Measurements from ENCODE around the gene PRKG1. TPM values are rescaled to one million over a fixed set of nuclear protein-coding genes. Genes with fewer than 3 reads are reported as not detected.

Gene PRKG1
- total RNA-seq, 1 experiment from 2014 or later: 10.4 TPM

GRCh38 chr10:51313773-51314478, 239.6 kb downstream of the PRKG1 start:
- H3K27me3 ChIP-seq (ENCODE audit: insufficient read depth, low read length): no peaks in the 10 kb centered on the region
- H3K4me2 ChIP-seq (ENCODE audit: insufficient read depth, insufficient read length, low read length): no peak overlapping the region
- H3K56ac ChIP-seq (ENCODE audit: insufficient read length, low read depth, low read length): no peak overlapping the region
- no peaks in the 10 kb centered on the region for H3K79me1 ChIP-seq (ENCODE audit: insufficient read depth, low read depth, low read length, poor library complexity, severe bottlenecking)
- H3K23ac ChIP-seq (ENCODE audit: insufficient read length, low read depth, low read length): no peak overlapping the region
- no peak overlapping the region for H2AFZ ChIP-seq (ENCODE audit: low read length)
- no peak overlapping the region for H3K4ac ChIP-seq (ENCODE audit: low read depth, low read length)
- DNase-seq: no peak
- Mint-ChIP-seq H3K27ac (no peak overlapping the region), H3K4me3 (no peak overlapping the region), H3K36me3 (ENCODE audit: insufficient read depth in 1 of 3, low read depth in 3 of 3) (no peaks in the 10 kb centered on the region; a peak in 1 of 7 replicates), H3K27me3 (ENCODE audit: low read depth) (no peaks in the 10 kb centered on the region), H3K4me1 (no peaks in the 10 kb centered on the region; a peak in 1 of 4 replicates), H3K9me3 (no peaks in the 10 kb centered on the region)
- H2AK5ac ChIP-seq (ENCODE audit: insufficient read length, low read length): no peak overlapping the region
- no peak overlapping the region for H2BK5ac ChIP-seq (ENCODE audit: insufficient read length, low read length)
- no peak overlapping the region for H3K27ac ChIP-seq (ENCODE audit: insufficient read length, low read depth, low read length)
- H4K20me1 ChIP-seq (ENCODE audit: control insufficient read depth, insufficient read depth, insufficient read length): no peaks in the 10 kb centered on the region
- H3K23me2 ChIP-seq (ENCODE audit: insufficient read length, low read depth, low read length, poor library complexity, severe bottlenecking): no peaks in the 10 kb centered on the region
- WGBS (ENCODE audit: extremely low coverage, insufficient read length, low lambda C conversion rate): no CpG with 5 or more reads among the region's 3 CpGs
- no peak overlapping the region for H3K9ac ChIP-seq (ENCODE audit: extremely low read depth, insufficient read length, low read length)
- H4K91ac ChIP-seq (ENCODE audit: insufficient read length, low read depth, low read length): no peak overlapping the region
- no peak for TF ChIP-seq CTCF (conservative IDR thresholded peaks at IDR 0.05)
- H2BK12ac ChIP-seq (ENCODE audit: insufficient read length, low read depth, low read length): no peak overlapping the region
- no peak overlapping the region for H2BK15ac ChIP-seq (ENCODE audit: low read depth, low read length)
- no peaks in the 10 kb centered on the region for H3K79me2 ChIP-seq (ENCODE audit: insufficient read depth, low read length)
- H3K18ac ChIP-seq (ENCODE audit: insufficient read length, low read depth, low read length): no peak overlapping the region
- H2BK20ac ChIP-seq (ENCODE audit: low read depth, low read length, poor library complexity, severe bottlenecking): no peak overlapping the region
- no peak overlapping the region for H3K14ac ChIP-seq (ENCODE audit: insufficient read depth, low read length)
- H3K9me3 ChIP-seq (ENCODE audit: control insufficient read depth, low read depth, low read length): no peaks in the 10 kb centered on the region
- no peaks in the 10 kb centered on the region for H3K4me1 ChIP-seq (ENCODE audit: insufficient read depth, low read length)
- no peak overlapping the region for H4K8ac ChIP-seq (replicated peaks; ENCODE audit: insufficient read length, low read depth, low read length)
- no peak overlapping the region for H2BK120ac ChIP-seq (ENCODE audit: low read depth, low read length, poor library complexity, severe bottlenecking)
- no peak overlapping the region for H3T11ph ChIP-seq (ENCODE audit: low read length)
- H4K5ac ChIP-seq (ENCODE audit: insufficient read length, low read depth, low read length): no peak overlapping the region

Measured in H9 (cell line).